ENCODE data around the gene GALM. TPM values are rescaled to one million over a fixed set of nuclear protein-coding genes. Genes with fewer than 3 reads are reported as not detected.

GALM gene
- total and polyA plus RNA-seq, 2 donors (not counting 1 experiment from before 2014, with no cell fraction given), result 14.7 to 51.4 TPM

- no peak overlapping the region for H3K4me3 ChIP-seq (replicated peaks in 1 of 4; ENCODE audit: control extremely low read depth in 1 of 4, insufficient read depth in 1 of 4, low read depth in 3 of 4, low read length in 4 of 4)
- H3K4me1 ChIP-seq (ENCODE audit: control insufficient read depth, extremely low read depth, insufficient read depth, low read length), result no peaks in the 10 kb centered on the region
- TF ChIP-seq EZH2 (IDR thresholded peaks at IDR 0.05; ENCODE audit: low read length, missing control alignments), result no peak
- TF ChIP-seq CTCF (conservative IDR thresholded peaks at IDR 0.05 in 1 of 2, IDR thresholded peaks at IDR 0.05 in 1 of 2; ENCODE audit: low read depth in 1 of 2, low read length in 2 of 2), result no peak
- no peaks in the 10 kb centered on the region for H3K79me2 ChIP-seq (ENCODE audit: control insufficient read depth, insufficient read depth, low read length)
- no peaks in the 10 kb centered on the region for H3K36me3 ChIP-seq (ENCODE audit: control insufficient read depth, insufficient read depth, low read length)
- H3K9me3 ChIP-seq (ENCODE audit: control insufficient read depth, insufficient read depth, low read depth, low read length), result no peaks in the 10 kb centered on the region
- H3K27me3 ChIP-seq (ENCODE audit: control insufficient read depth, insufficient read depth, low read length), result peaks cover 8% of the 10 kb centered on the region
- no peak overlapping the region for H3K9ac ChIP-seq (ENCODE audit: insufficient read depth, low read length)
- no peak overlapping the region for H3K27ac ChIP-seq (ENCODE audit: insufficient read depth, low read length)
- no peak overlapping the region for H2AFZ ChIP-seq (ENCODE audit: low read length)
- no peak overlapping the region for H3K4me2 ChIP-seq (ENCODE audit: extremely low read depth, insufficient read depth, low read length)
- no peaks in the 10 kb centered on the region for H4K20me1 ChIP-seq (ENCODE audit: control insufficient read depth, extremely low read depth, insufficient read depth, low read length)
- DNase-seq (ENCODE audit: low read depth in 2 of 2), result no peak
Observed at GRCh38 chr2:38649176-38649728, 16.7 kb upstream of the GALM start.

GRCh38 chr2:38650012-38650411 is 15.9 kb upstream of the GALM start:
- no peaks in the 10 kb centered on the region for H3K9me3 ChIP-seq (ENCODE audit: control insufficient read depth, insufficient read depth, low read depth, low read length)
- no peaks in the 10 kb centered on the region for H4K20me1 ChIP-seq (ENCODE audit: control insufficient read depth, extremely low read depth, insufficient read depth, low read length)
- H3K79me2 ChIP-seq (ENCODE audit: control insufficient read depth, insufficient read depth, low read length), result no peaks in the 10 kb centered on the region
- H3K9ac ChIP-seq (ENCODE audit: insufficient read depth, low read length), result no peak overlapping the region
- peaks cover 8% of the 10 kb centered on the region for H3K27me3 ChIP-seq (ENCODE audit: control insufficient read depth, insufficient read depth, low read length)
- no peak for DNase-seq (ENCODE audit: low read depth in 2 of 2)
- TF ChIP-seq EZH2 (IDR thresholded peaks at IDR 0.05; ENCODE audit: low read length, missing control alignments) (no peak), CTCF (conservative IDR thresholded peaks at IDR 0.05 in 1 of 2, IDR thresholded peaks at IDR 0.05 in 1 of 2; ENCODE audit: low read depth in 1 of 2, low read length in 2 of 2) (no peak)
- H3K27ac ChIP-seq (ENCODE audit: insufficient read depth, low read length), result no peak overlapping the region
- no peak overlapping the region for H2AFZ ChIP-seq (ENCODE audit: low read length)
- H3K4me2 ChIP-seq (ENCODE audit: extremely low read depth, insufficient read depth, low read length), result no peak overlapping the region
- no peaks in the 10 kb centered on the region for H3K36me3 ChIP-seq (ENCODE audit: control insufficient read depth, insufficient read depth, low read length)
- no peaks in the 10 kb centered on the region for H3K4me1 ChIP-seq (ENCODE audit: control insufficient read depth, extremely low read depth, insufficient read depth, low read length)
- H3K4me3 ChIP-seq (replicated peaks in 1 of 4; ENCODE audit: control extremely low read depth in 1 of 4, insufficient read depth in 1 of 4, low read depth in 3 of 4, low read length in 4 of 4), result no peak overlapping the region

GRCh38 chr2:38650717-38651116 is 15.2 kb upstream of the GALM start:
- no peak for TF ChIP-seq EZH2 (IDR thresholded peaks at IDR 0.05; ENCODE audit: low read length, missing control alignments)
- TF ChIP-seq CTCF (conservative IDR thresholded peaks at IDR 0.05 in 1 of 2, IDR thresholded peaks at IDR 0.05 in 1 of 2; ENCODE audit: low read depth in 1 of 2, low read length in 2 of 2), result no peak
- Histone ChIP-seq H3K4me2 (ENCODE audit: extremely low read depth, insufficient read depth, low read length) (no peak overlapping the region), H3K9ac (ENCODE audit: insufficient read depth, low read length) (no peak overlapping the region), H3K4me1 (ENCODE audit: control insufficient read depth, extremely low read depth, insufficient read depth, low read length) (no peaks in the 10 kb centered on the region), H3K4me3 (replicated peaks in 1 of 4; ENCODE audit: control extremely low read depth in 1 of 4, insufficient read depth in 1 of 4, low read depth in 3 of 4, low read length in 4 of 4) (no peak overlapping the region), H3K79me2 (ENCODE audit: control insufficient read depth, insufficient read depth, low read length) (no peaks in the 10 kb centered on the region), H3K27me3 (ENCODE audit: control insufficient read depth, insufficient read depth, low read length) (peaks cover 8% of the 10 kb centered on the region), H3K9me3 (ENCODE audit: control insufficient read depth, insufficient read depth, low read depth, low read length) (no peaks in the 10 kb centered on the region), H3K36me3 (ENCODE audit: control insufficient read depth, insufficient read depth, low read length) (no peaks in the 10 kb centered on the region), H2AFZ (ENCODE audit: low read length) (no peak overlapping the region), H3K27ac (ENCODE audit: insufficient read depth, low read length) (no peak overlapping the region), H4K20me1 (ENCODE audit: control insufficient read depth, extremely low read depth, insufficient read depth, low read length) (no peaks in the 10 kb centered on the region)
- DNase-seq (ENCODE audit: low read depth in 2 of 2), result no peak
